Bronchial epithelial cell (primary cell): Measurements from ENCODE around the gene ATRNL1. TPM values are rescaled to one million over a fixed set of nuclear protein-coding genes. Genes with fewer than 3 reads are reported as not detected.

Experiments used
- DNase-seq: peaks from one replicate; pipeline ENCODE4 v3.0.0-alpha.2; 2010; ENCODE audit warnings: low read depth
- FAIRE-seq: peaks from 2 replicates; lab custom pipeline; 2011; peaks lifted over from hg19 to GRCh38; lab: Jason Lieb, UNC
- H3K27me3 ChIP-seq: 2 replicates; pipeline ENCODE4 v1.5.1; 2011; ENCODE audit warnings: low read length; ENCODE audit not compliant: control insufficient read depth, insufficient read depth
- H3K36me3 ChIP-seq: 2 replicates; pipeline ENCODE4 v1.5.1; 2011; ENCODE audit warnings: low read length; ENCODE audit not compliant: control insufficient read depth, insufficient read depth
- H3K4me3 ChIP-seq: 2 replicates; pipeline ENCODE4 v1.5.1; 2011; ENCODE audit warnings: mild to moderate bottlenecking, low read depth, low read length, control low read depth
- CTCF ChIP-seq: IDR thresholded peaks from 2 replicates; pipeline ENCODE4 v1.5.1; 2011; ENCODE audit warnings: mild to moderate bottlenecking, moderate library complexity, low read length, control low read depth, inconsistent platforms; ENCODE audit not compliant: insufficient read depth, severe bottlenecking
- total RNA-seq: library from RNA; depleted of rRNA; stranded (reverse); fragments of >200 nt; gene quantifications from 2 replicates; pipeline ENCODE4 v1.2.1, GENCODE V29; 2014

Gene ATRNL1
- total RNA-seq, 1 donor from 2014 or later = 0.53 TPM

GRCh38 chr10:115866174-115866573, 773.0 kb downstream of the ATRNL1 start:
- TF ChIP-seq CTCF = no peak
- FAIRE-seq = no peak
- H3K36me3 ChIP-seq = no peaks in the 10 kb centered on the region
- no peaks in the 10 kb centered on the region for H3K27me3 ChIP-seq
- no peak overlapping the region for H3K4me3 ChIP-seq
- no peak for DNase-seq

- no peak for FAIRE-seq
These were observed 773.5 kb downstream of the ATRNL1 start for GRCh38 chr10:115866691-115867090.

GRCh38 chr10:115867305-115867704, 774.1 kb downstream of the ATRNL1 start:
- Histone ChIP-seq H3K27me3 (no peaks in the 10 kb centered on the region), H3K36me3 (no peaks in the 10 kb centered on the region), H3K4me3 (no peak overlapping the region)
- no peak for DNase-seq
- no peak for TF ChIP-seq CTCF
- no peak for FAIRE-seq

More at GRCh38 chr10:115866691-115867090, 773.5 kb downstream of the ATRNL1 start:
- H3K36me3 ChIP-seq = no peaks in the 10 kb centered on the region
- H3K4me3 ChIP-seq = no peak overlapping the region
- no peak for DNase-seq
- H3K27me3 ChIP-seq = no peaks in the 10 kb centered on the region
- TF ChIP-seq CTCF = no peak

- no peak for TF ChIP-seq CTCF
- DNase-seq (no peak), FAIRE-seq (no peak)
- no peaks in the 10 kb centered on the region for H3K27me3 ChIP-seq
- no peak overlapping the region for H3K4me3 ChIP-seq
- no peaks in the 10 kb centered on the region for H3K36me3 ChIP-seq
These were observed 778.7 kb downstream of the ATRNL1 start for GRCh38 chr10:115871855-115872254.

- DNase-seq (no peak), FAIRE-seq (no peak)
- Histone ChIP-seq H3K27me3 (no peaks in the 10 kb centered on the region), H3K36me3 (no peaks in the 10 kb centered on the region), H3K4me3 (no peak overlapping the region)
- no peak for TF ChIP-seq CTCF
These were observed 782.0 kb downstream of the ATRNL1 start for GRCh38 chr10:115875172-115875571.

- no peak for TF ChIP-seq CTCF
- FAIRE-seq = no peak
These were observed 786.4 kb downstream of the ATRNL1 start for GRCh38 chr10:115879372-115880089.

More at GRCh38 chr10:115879372-115880089, 786.4 kb downstream of the ATRNL1 start:
- Histone ChIP-seq H3K27me3 (no peaks in the 10 kb centered on the region), H3K4me3 (no peak overlapping the region), H3K36me3 (no peaks in the 10 kb centered on the region)
- DNase-seq = no peak
